DOHH2 (cell line): Measurements from ENCODE around the gene RHBG.

Experiments used
- CTCF ChIP-seq: fragments of 200-600 bp; sonication (generic); IDR thresholded peaks from one replicate; pipeline ENCODE4 v1.5.1; 2014; ENCODE audit warnings: antibody characterized with exemption, mild to moderate bottlenecking, low read depth, low read length; ENCODE audit not compliant: poor library complexity, severe bottlenecking
- EZH2phosphoT487 ChIP-seq: fragments of 200-600 bp; sonication (generic); IDR thresholded peaks from 2 replicates; pipeline ENCODE4 v1.6.1; 2017; ENCODE audit warnings: borderline replicate concordance, mild to moderate bottlenecking, antibody characterized with exemption, low read length, moderate library complexity, mixed read lengths

DNA sequence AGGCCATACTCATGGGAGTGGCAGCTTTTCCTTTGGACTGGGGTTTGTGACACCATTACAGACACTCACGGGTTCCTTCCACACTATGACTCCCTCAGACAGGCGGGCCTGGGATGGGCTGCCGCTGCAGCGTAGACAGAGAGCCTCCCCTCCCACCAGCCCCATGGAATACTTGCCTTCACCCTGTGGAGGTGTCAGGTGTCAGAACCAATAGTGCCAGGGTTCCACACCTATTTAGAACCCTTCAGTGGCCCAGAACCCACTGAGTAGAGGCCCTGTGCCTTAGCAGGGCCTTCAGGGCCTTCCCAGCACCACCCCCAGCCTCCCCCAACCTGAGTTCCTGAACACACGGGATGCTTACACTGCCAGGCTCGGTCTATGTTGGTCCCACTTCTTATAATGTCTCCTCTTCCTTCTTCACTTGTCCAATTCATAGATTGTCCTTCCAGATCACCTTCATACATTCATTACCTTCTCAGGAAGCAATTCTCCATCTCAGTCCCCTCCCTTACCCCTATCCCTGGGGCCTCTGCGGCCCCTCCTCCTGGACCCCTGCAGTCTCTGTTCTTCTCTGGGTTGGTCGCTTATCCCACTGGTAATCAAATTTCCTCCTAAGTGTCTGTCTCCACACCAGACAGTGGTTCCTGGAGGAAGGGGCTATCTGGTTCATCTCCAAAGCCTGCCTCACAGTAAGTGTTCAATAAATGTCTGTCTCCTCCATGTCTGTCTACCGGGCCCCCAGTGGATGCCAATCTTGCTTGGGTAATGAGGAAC, 1.4 kb upstream of the RHBG start:
- TF ChIP-seq CTCF: no peak
- TF ChIP-seq EZH2phosphoT487: no peak
